ENCODE measurements around the gene KPNA3.

GRCh38 chr13:49781806-49782205, 10.7 kb downstream of the KPNA3 start:
- TF ChIP-seq MAX (IDR thresholded peaks at IDR 0.05; ENCODE audit: insufficient read depth, insufficient read length) (no peak), CTCF (IDR thresholded peaks at IDR 0.05; ENCODE audit: extremely low read depth in 1 of 2, insufficient read depth in 1 of 2, low read depth in 1 of 2, low read length in 2 of 2) (no peak), FOS (IDR thresholded peaks at IDR 0.05; ENCODE audit: borderline replicate concordance, insufficient read depth, low read length) (no peak)
